HTERT RPE-1 (cell line): ENCODE data around the gene RAB3GAP2.
"Not testable (repeated sequence)": the region's sequence is repeated elsewhere in the genome, so short reads cannot be mapped to it uniquely, and the experiment has no call there.

Source experiments
- in situ Hi-C: fragments of 300-500 bp; cut with MboI; formaldehyde crosslinking; loops from 4 replicates; pipeline ENCODE4 v1.14.3; 2020; ENCODE audit warnings: low sequenced_read_pairs

Gene RAB3GAP2

GRCh38 chr1:220156620-220157146, 115.6 kb downstream of the RAB3GAP2 start:
- in situ Hi-C loops = no loop called here

DNA sequence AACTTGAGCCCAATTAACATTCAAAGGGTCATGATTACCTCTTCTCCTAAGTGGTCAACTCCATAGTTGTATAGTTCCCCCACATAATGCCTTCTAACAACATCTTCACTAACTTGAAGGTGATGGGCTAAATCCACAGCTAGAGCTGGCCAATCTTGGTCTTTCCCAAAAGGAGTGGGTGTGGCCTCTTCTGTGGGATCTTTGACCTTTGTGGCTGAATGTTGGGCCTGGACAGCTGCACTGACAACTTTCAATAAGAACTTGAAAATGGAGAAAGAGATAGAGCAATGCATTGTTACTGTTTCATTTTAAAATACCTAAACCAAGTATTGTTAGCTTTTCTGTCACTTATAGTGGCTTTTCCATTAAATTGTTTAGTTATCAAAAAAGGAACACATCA, 119.1 kb downstream of the RAB3GAP2 start:
- in situ Hi-C loops = no loop called here

DNA sequence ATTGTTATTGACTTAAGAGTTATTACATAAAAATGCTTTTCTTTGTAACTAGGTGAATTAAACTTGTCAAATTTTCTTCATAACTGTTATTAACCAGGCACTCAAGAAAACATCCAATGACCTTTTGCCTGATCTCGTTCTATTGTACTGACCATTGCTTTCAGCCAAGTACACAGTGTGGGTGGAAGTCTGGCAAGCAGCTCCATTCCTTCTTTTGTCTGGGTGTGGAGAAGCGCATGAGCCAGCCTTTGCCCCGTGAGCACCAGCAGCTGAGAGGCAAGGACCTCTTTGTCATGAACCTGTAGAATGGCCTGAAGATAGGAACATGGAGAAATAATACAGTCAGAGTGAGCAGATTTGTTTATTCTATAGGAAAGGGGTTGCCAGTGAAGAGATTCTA, 120.8 kb downstream of the RAB3GAP2 start:
- in situ Hi-C loops = no loop called here

- in situ Hi-C loops = no loop called here
Measured at GRCh38 chr1:220149742-220150141, 122.5 kb downstream of the RAB3GAP2 start.

GRCh38 chr1:220144051-220144450, 128.2 kb downstream of the RAB3GAP2 start:
- in situ Hi-C loops = no loop called here

- in situ Hi-C loops = no loop called here
Measured at GRCh38 chr1:220139966-220140365, 132.3 kb downstream of the RAB3GAP2 start.

GRCh38 chr1:220137019-220137786, 135.1 kb downstream of the RAB3GAP2 start:
- in situ Hi-C loops = no loop called here

GRCh38 chr1:220135755-220136154, 136.5 kb downstream of the RAB3GAP2 start:
- in situ Hi-C loops = no loop called here

- in situ Hi-C loops = no loop called here
Measured at GRCh38 chr1:220129479-220130210, 142.6 kb downstream of the RAB3GAP2 start.

- in situ Hi-C loops = no loop called here
Measured at GRCh38 chr1:220127076-220127475, 145.2 kb downstream of the RAB3GAP2 start.

- in situ Hi-C loops = no loop called here
Measured at GRCh38 chr1:220124542-220124941, 147.7 kb downstream of the RAB3GAP2 start.

DNA sequence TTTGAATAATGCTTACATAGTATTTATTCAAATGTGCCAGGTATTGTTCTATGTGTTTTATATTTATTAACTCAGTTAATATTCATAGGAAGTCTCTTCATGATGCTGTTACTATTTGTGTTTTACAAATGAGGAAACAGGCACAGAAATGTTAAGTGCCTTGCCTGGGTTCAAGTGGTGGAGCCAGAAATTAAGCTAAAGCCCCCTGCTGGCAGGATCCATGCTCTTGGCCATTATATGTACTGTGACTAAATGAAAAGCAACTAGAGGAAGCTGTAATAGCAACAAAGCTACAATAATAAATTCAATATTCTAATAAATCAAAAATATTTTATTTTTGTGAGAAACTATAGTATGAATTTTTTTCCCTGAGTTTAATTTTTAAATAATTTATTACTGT, 148.4 kb downstream of the RAB3GAP2 start:
- in situ Hi-C loops = no loop called here

- in situ Hi-C loops = no loop called here
Measured at GRCh38 chr1:220123066-220123465, 149.2 kb downstream of the RAB3GAP2 start.

DNA sequence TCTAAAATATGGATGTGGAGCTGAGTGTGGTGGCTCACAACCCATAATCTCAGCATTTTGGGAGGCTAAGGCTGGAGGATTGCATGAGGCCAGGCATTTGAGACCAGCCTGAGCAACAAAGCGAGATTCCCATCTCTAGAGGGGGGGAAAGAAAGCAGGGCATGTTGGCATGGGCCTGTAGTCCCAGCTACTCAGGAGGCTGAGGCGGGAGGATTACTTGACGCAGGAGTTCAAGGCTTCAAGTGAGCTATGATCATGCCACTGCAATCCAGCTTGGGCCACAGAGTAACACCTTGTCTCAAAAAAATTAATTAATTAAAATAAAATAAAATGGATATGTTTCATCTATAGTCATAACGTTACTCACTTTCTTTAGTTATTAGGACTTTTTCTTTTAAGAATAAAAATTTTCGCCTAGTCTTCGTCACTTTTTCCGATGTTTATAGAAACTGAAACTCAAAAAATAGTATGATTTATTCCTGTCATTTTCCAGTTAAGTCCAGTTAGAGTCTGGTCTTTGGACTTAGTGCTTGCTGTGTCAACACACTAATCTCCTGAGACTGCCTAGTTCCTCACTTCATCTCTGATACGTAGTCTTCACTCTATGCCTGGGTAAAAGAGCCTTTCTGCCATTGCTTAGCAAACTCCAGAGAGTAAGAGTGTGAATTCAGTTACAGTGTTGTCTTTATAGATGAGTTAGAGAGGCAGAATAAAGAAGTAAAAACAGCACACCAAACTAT, 150.3 kb downstream of the RAB3GAP2 start:
- in situ Hi-C loops = no loop called here

DNA sequence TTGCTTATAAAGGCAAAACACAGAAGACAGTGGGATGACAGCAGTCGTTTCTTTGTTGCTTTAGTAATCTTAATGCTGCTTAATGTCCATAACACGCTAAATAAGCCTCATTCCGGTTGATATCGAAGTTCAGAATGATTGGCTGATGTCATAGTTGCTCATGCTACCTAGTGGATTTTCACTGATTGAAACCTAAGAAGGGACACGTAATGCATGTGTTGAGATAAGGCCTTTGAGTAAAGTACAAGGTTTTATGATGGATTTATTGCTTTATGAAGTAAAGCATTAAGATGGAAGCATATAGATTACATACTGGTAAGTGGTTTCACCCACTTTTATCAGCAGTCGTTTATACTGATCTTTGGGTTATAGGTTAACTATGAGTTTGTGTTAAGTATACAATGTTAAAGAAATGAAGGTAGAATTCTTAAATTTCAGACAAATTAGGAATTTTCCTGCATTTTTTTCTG, 153.2 kb downstream of the RAB3GAP2 start:
- in situ Hi-C loops = no loop called here

- in situ Hi-C loops = no loop called here
Measured at GRCh38 chr1:220113136-220113695, 159.0 kb downstream of the RAB3GAP2 start.

GRCh38 chr1:220112600-220112999, 159.7 kb downstream of the RAB3GAP2 start:
- in situ Hi-C loops = not testable (repeated sequence)

GRCh38 chr1:220110473-220110872, 161.8 kb downstream of the RAB3GAP2 start:
- in situ Hi-C loops = not testable (repeated sequence)

DNA sequence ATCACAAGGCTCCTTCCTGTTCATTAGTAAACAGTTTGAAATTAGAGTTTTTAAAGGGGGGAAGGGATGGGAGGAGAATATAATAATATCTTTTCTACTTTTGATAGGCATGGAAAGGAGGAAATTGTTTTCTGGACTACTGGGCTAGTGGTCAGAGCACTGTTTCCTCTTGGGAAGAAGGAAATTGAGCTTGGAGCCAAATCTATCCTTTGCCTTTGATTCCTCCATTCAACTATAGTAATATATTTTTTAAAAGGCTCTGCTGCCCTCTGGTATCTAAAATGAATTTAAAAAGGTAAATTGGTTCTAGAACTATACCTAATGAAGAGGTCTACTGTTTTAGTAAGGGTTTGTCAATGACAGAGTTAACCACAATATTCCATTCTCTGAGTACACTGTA, 172.4 kb downstream of the RAB3GAP2 start:
- in situ Hi-C loops = no loop called here
